Measurements from ENCODE around the gene PBRM1. TPM values are rescaled to one million over a fixed set of nuclear protein-coding genes. Genes with fewer than 3 reads are reported as not detected.
"Not testable (repeated sequence)": the region's sequence is repeated elsewhere in the genome, so short reads cannot be mapped to it uniquely, and the experiment has no call there.

Gene PBRM1
- total RNA-seq, 1 donor from 2014 or later: 67.1 TPM

- peak overlapping the region; percentile 62 for H3K27ac ChIP-seq
- intact Hi-C loops (cut with DNase I): no loop called here
Measured at GRCh38 chr3:52681596-52681995, 4.1 kb downstream of the PBRM1 start.

GRCh38 chr3:52679811-52680210 lies 5.9 kb downstream of the PBRM1 start:
- ATAC-seq: no peak
- Histone ChIP-seq H3K27me3 (no peaks in the 10 kb centered on the region), H3K4me3 (no peak overlapping the region), H3K27ac (no peak overlapping the region), H3K36me3 (peaks cover 56% of the 10 kb centered on the region), H3K4me1 (peaks cover 32% of the 10 kb centered on the region), H3K9me3 (no peaks in the 10 kb centered on the region)
- no peak for DNase-seq
- no peak for TF ChIP-seq CTCF (IDR thresholded peaks at IDR 0.05)
- intact Hi-C loops (cut with DNase I): no loop called here

More at GRCh38 chr3:52681596-52681995, 4.1 kb downstream of the PBRM1 start:
- H3K4me1 ChIP-seq: peaks cover 34% of the 10 kb centered on the region
- no peak for DNase-seq
- H3K4me3 ChIP-seq: no peak overlapping the region
- no peak for ATAC-seq
- no peak for TF ChIP-seq CTCF (IDR thresholded peaks at IDR 0.05)
- no peaks in the 10 kb centered on the region for H3K27me3 ChIP-seq
- H3K9me3 ChIP-seq: no peaks in the 10 kb centered on the region
- peaks cover 40% of the 10 kb centered on the region for H3K36me3 ChIP-seq

GRCh38 chr3:52679199-52679538 lies 6.5 kb downstream of the PBRM1 start:
- Histone ChIP-seq H3K36me3 (peaks cover 62% of the 10 kb centered on the region), H3K27me3 (no peaks in the 10 kb centered on the region), H3K4me1 (peaks cover 25% of the 10 kb centered on the region), H3K4me3 (no peak overlapping the region), H3K9me3 (no peaks in the 10 kb centered on the region), H3K27ac (no peak overlapping the region)
- ATAC-seq (no peak), DNase-seq (no peak)
- no peak for TF ChIP-seq CTCF (IDR thresholded peaks at IDR 0.05)
- intact Hi-C loops (cut with DNase I): no loop called here

GRCh38 chr3:52678265-52679198 lies 7.2 kb downstream of the PBRM1 start:
- intact Hi-C loops (cut with DNase I): no loop called here
- Histone ChIP-seq H3K27ac (no peak overlapping the region), H3K9me3 (no peaks in the 10 kb centered on the region), H3K4me3 (no peak overlapping the region), H3K36me3 (peaks cover 69% of the 10 kb centered on the region), H3K27me3 (no peaks in the 10 kb centered on the region), H3K4me1 (peaks cover 24% of the 10 kb centered on the region)
- DNase-seq (no peak), ATAC-seq (peak; percentile 51)
- no peak for TF ChIP-seq CTCF (IDR thresholded peaks at IDR 0.05)

GRCh38 chr3:52676201-52676600 lies 9.5 kb downstream of the PBRM1 start:
- ATAC-seq; H3K27me3 ChIP-seq; H3K4me3 ChIP-seq; H3K9me3 ChIP-seq; H3K27ac ChIP-seq; intact Hi-C loops (cut with DNase I); DNase-seq: not testable (repeated sequence)
- peaks cover 11% of the 10 kb centered on the region for H3K4me1 ChIP-seq
- peaks cover 92% of the 10 kb centered on the region for H3K36me3 ChIP-seq

- H3K36me3 ChIP-seq: peaks cover 79% of the 10 kb centered on the region
- no peaks in the 10 kb centered on the region for H3K9me3 ChIP-seq
- H3K4me1 ChIP-seq: peaks cover 14% of the 10 kb centered on the region
- H3K27me3 ChIP-seq: no peaks in the 10 kb centered on the region
- TF ChIP-seq CTCF (IDR thresholded peaks at IDR 0.05): no peak
- no peak for ATAC-seq
- H3K27ac ChIP-seq: no peak overlapping the region
- no peak for DNase-seq
- H3K4me3 ChIP-seq: no peak overlapping the region
- intact Hi-C loops (cut with DNase I): no loop called here
Measured at GRCh38 chr3:52671676-52672075, 14.0 kb downstream of the PBRM1 start.

Data from upper lobe of right lung (tissue), 1 donor.